Measurements from ENCODE around the gene SHOC2.

- no peak for TF ChIP-seq CTCF (IDR thresholded peaks at IDR 0.05)
- no peak for TF ChIP-seq POLR2A (IDR thresholded peaks at IDR 0.05)
Measured at GRCh38 chr10:111007486-111007885, 88.1 kb downstream of the SHOC2 start.
